ENCODE data around the gene BMPR1A. TPM values are rescaled to one million over a fixed set of nuclear protein-coding genes. Genes with fewer than 3 reads are reported as not detected.
"Not testable (repeated sequence)": the region's sequence is repeated elsewhere in the genome, so short reads cannot be mapped to it uniquely, and the experiment has no call there.

Gene BMPR1A
- total RNA-seq, 3 donors from 2014 or later: 49.8 to 87.2 (median 57.4) TPM

DNA sequence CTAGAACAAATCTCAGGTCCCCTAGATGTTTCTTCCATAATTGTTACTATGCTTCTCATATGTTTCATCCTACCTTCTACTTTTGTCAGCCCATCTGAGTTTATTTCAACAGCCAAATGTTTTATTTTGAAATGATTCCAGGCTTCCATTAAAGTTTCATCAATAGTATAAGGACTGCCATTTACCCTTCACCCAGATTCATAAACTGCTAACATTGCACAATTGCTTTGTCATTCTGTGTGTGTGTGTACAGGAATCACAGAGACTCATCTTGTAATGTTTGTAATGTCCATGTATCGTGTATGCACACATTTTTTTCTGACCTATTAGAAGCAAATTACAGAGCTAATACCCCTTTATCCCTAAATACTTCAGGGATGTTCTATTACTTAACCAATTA, 175.5 kb downstream of the BMPR1A start:
- Histone ChIP-seq H3K27ac (peak overlapping the region in 1 of 2 donors; percentile 65), H3K36me3 (no peaks in the 10 kb centered on the region), H3K4me1 (no peaks in the 10 kb centered on the region), H3K27me3 (no peaks in the 10 kb centered on the region), H3K4me3 (no peak overlapping the region), H3K9me3 (no peaks in the 10 kb centered on the region)
- no peak for DNase-seq (ENCODE audit: low spot score in 2 of 2)
- TF ChIP-seq POLR2A (IDR thresholded peaks at IDR 0.05) (no peak), POLR2AphosphoS5 (IDR thresholded peaks at IDR 0.05) (no peak)
- TF ChIP-seq, protein P1, sequence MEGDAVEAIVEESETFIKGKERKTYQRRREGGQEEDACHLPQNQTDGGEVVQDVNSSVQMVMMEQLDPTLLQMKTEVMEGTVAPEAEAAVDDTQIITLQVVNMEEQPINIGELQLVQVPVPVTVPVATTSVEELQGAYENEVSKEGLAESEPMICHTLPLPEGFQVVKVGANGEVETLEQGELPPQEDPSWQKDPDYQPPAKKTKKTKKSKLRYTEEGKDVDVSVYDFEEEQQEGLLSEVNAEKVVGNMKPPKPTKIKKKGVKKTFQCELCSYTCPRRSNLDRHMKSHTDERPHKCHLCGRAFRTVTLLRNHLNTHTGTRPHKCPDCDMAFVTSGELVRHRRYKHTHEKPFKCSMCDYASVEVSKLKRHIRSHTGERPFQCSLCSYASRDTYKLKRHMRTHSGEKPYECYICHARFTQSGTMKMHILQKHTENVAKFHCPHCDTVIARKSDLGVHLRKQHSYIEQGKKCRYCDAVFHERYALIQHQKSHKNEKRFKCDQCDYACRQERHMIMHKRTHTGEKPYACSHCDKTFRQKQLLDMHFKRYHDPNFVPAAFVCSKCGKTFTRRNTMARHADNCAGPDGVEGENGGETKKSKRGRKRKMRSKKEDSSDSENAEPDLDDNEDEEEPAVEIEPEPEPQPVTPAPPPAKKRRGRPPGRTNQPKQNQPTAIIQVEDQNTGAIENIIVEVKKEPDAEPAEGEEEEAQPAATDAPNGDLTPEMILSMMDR (IDR thresholded peaks at IDR 0.05): no peak
- intact Hi-C loops (cut with DNase I; ENCODE audit: low total_unique reads): no loop called here

DNA sequence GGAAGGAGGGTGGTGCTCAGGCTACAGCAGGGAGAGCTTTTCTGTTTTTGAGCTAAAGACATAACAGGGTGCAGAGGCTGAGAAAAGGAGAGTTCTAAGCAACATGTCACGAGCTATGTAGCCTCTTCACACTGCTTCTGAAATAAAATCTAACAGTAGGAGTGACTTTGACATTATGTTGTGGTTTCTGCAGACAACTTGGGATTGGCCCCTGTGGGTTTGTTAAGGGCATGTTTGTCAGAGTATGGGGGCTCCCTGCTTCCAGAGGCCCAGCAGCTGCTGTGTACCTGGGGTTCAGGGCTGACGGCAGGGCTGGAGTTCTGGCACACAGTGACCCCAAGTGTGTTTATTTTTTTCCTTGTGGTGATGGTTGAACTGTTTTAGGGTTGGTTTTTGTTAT, 176.3 kb downstream of the BMPR1A start:
- Histone ChIP-seq H3K27ac (peak overlapping the region in 1 of 2 donors; percentile 65), H3K27me3 (no peaks in the 10 kb centered on the region), H3K36me3 (no peaks in the 10 kb centered on the region), H3K4me3 (no peak overlapping the region), H3K4me1 (no peaks in the 10 kb centered on the region), H3K9me3 (no peaks in the 10 kb centered on the region)
- TF ChIP-seq POLR2A (IDR thresholded peaks at IDR 0.05) (no peak), POLR2AphosphoS5 (IDR thresholded peaks at IDR 0.05) (no peak)
- TF ChIP-seq, protein P1 (IDR thresholded peaks at IDR 0.05): no peak
- DNase-seq (ENCODE audit: low spot score in 2 of 2): no peak
- intact Hi-C loops (cut with DNase I; ENCODE audit: low total_unique reads): no loop called here

DNA sequence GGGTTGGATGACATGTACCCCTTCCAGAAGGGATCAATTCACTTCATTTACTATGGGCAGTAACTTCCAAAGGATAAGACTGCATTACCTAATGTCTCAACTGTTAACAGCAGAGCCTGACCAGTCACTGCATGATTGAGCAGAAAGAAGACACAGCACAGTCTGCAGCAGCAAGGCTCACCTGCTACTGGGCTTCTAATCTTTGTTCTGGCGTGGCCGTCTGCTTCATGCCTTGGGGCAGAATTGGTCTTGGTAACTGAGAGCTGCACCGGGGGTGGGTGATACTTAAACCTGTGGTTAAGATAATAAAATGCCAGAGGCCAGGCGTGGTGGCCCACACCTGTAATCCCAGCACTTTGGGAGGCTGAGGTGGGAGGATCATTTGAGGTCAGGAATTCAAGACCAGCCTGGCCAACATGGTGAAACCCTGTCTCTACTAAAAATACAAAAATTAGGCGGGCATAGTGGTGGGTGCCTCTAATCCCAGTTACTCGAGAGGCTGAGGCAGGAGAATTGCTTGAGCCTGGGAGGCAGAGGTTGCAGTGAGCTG, 177.8 kb downstream of the BMPR1A start:
- intact Hi-C loops (cut with DNase I; ENCODE audit: low total_unique reads); H3K27me3 ChIP-seq; H3K4me3 ChIP-seq; H3K36me3 ChIP-seq; H3K9me3 ChIP-seq; H3K27ac ChIP-seq; H3K4me1 ChIP-seq: not testable (repeated sequence)
- DNase-seq (ENCODE audit: low spot score in 2 of 2): peak in 1 of 2 donors; percentile 10

DNA sequence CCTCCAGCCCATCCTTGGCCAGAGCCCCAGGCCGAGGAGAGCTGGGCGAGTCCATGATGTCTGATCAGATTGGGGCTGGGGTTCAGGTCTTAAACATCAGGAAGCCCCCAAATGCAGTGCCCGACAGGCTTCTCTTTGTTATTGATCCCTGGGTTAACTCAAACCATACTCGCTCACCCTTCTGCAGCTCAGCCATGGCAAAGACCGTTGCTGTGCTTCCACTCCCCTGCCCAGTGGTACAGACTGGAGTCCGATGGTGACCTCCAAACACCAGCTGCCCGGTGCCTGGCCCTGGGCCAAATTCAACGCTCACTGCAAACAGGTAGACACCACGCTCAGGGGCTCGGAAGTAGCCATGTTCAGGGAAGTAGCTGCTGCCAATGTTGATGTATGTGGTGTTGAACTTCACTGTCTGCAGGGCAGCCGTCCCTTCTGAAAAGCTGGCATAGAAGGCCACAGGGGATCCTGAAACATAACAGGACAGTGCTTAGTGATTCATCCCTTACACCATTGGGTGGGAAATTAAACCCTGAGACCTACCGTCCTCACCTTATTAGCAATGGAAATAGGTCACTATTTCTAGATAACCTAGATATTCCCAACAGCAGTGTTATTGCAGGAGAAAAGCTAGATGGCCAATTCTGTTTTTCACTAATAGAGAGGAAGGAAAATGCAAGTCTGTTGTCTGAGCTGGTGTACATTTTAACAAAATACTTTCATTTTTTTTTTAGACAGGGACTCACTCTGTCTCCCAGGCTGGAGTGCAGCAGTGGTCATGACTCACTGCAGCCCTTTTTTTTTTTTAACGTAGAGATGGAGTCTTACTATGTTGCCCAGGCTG, 180.5 kb downstream of the BMPR1A start:
- H3K27ac ChIP-seq: no peak overlapping the region

DNA sequence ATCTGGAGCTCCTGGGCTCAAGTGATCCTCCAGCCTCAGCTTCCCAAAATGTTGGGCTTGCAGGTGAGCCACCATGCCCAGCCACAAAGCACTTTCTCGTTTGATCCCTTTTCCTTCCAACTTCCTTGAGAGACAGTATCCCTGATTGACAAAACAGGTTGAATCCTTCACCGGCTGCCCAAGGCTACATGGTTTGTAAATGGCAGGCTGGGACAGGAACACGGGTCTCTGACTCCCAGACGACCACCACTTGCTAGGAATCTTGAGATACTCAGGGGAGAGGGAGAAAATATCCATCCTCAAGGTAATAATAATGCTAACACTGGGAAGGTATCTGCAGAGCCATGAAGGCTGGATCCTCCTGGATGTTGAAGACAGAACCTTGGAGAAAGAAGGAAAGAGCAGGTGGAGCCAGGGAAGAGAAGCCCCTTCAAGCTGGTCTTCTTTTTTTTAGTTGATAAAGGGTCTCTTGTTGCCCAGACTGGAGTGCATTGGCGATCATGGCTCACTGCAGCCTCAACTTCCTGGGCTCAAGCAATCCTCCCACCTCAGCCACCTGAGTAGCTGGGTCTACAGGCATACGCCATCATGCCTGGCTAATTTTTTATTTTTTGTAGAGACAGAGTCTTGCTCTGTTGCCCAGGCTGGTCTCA, 181.2 kb downstream of the BMPR1A start:
- no peak overlapping the region for H3K4me3 ChIP-seq
- no peaks in the 10 kb centered on the region for H3K9me3 ChIP-seq
- no peaks in the 10 kb centered on the region for H3K36me3 ChIP-seq
- TF ChIP-seq, protein P1 (IDR thresholded peaks at IDR 0.05): no peak
- TF ChIP-seq POLR2AphosphoS5 (IDR thresholded peaks at IDR 0.05) (no peak), POLR2A (IDR thresholded peaks at IDR 0.05) (no peak)
- intact Hi-C loops (cut with DNase I; ENCODE audit: low total_unique reads): loop anchor here (2.0 kb wide), 1 partner anchor 27 kb away; no protein-coding TSS in a partner anchor
- no peaks in the 10 kb centered on the region for H3K27me3 ChIP-seq
- DNase-seq (ENCODE audit: low spot score in 2 of 2): peak in 1 of 2 donors; percentile 16
- no peaks in the 10 kb centered on the region for H3K4me1 ChIP-seq
- H3K27ac ChIP-seq: no peak overlapping the region

More for the DNA sequence above, 180.5 kb downstream of the BMPR1A start:
- Histone ChIP-seq H3K4me1 (no peaks in the 10 kb centered on the region), H3K27me3 (no peaks in the 10 kb centered on the region), H3K36me3 (no peaks in the 10 kb centered on the region), H3K4me3 (no peak overlapping the region), H3K9me3 (no peaks in the 10 kb centered on the region)
- TF ChIP-seq POLR2A (IDR thresholded peaks at IDR 0.05): no peak
- TF ChIP-seq POLR2AphosphoS5 (IDR thresholded peaks at IDR 0.05): no peak
- TF ChIP-seq, protein P1 (IDR thresholded peaks at IDR 0.05): no peak
- peak in 1 of 2 donors; percentile 22 for DNase-seq (ENCODE audit: low spot score in 2 of 2)
- intact Hi-C loops (cut with DNase I; ENCODE audit: low total_unique reads): loop anchor here (2.0 kb wide), 1 partner anchor 28 kb away; no protein-coding TSS in a partner anchor
